IPS DF 6.9 (cell line): Measurements from ENCODE around the gene SLX4IP.

Experiments used
- DNase-seq: peaks from one replicate; pipeline ENCODE4 v3.0.0-alpha.2; 2013; ENCODE audit warnings: low read depth, low spot score
- H3K27ac ChIP-seq: one replicate; pipeline ENCODE4 v1.5.1; 2013; ENCODE audit warnings: low read length, control low read depth
- H3K27me3 ChIP-seq: 2 replicates; pipeline ENCODE4 v1.6.1; 2013; ENCODE audit warnings: mild to moderate bottlenecking, low read length; ENCODE audit not compliant: control insufficient read depth, insufficient read depth
- H3K36me3 ChIP-seq: 2 replicates; pipeline ENCODE4 v1.6.1; 2013; ENCODE audit warnings: low read length; ENCODE audit not compliant: control insufficient read depth, insufficient read depth
- H3K4me1 ChIP-seq: 2 replicates; pipeline ENCODE4 v1.6.1; 2013; ENCODE audit warnings: low read length; ENCODE audit not compliant: control insufficient read depth, insufficient read depth
- H3K4me3 ChIP-seq: 2 replicates; pipeline ENCODE4 v1.5.1; 2013; ENCODE audit warnings: mild to moderate bottlenecking, low read length
- H3K9me3 ChIP-seq: 2 replicates; pipeline ENCODE4 v1.6.1; 2013; ENCODE audit warnings: low read length, inconsistent platforms; ENCODE audit not compliant: control insufficient read depth, insufficient read depth
- WGBS: extraction: QIAGEN DNeasy Blood & Tissue Kit; methylation state at CpG from one replicate; pipeline ENCODE4 v1.1.7; 2013; ENCODE audit warnings: mixed read lengths, missing lambda C conversion rate; ENCODE audit not compliant: insufficient read length, insufficient coverage; 5-methylcytosine and 5-hydroxymethylcytosine counted together

SLX4IP gene

GRCh38 chr20:10629946-10630650 is 195.0 kb downstream of the SLX4IP start:
- Histone ChIP-seq H3K4me1 (peaks cover 1% of the 10 kb centered on the region; the same call in 1 of the 2 replicates), H3K36me3 (no peaks in the 10 kb centered on the region), H3K27me3 (no peaks in the 10 kb centered on the region), H3K4me3 (no peak overlapping the region), H3K27ac (no peak overlapping the region), H3K9me3 (no peaks in the 10 kb centered on the region)
- DNase-seq = no peak
- WGBS = no CpG with 5 or more reads among the region's 9 CpGs

DNA sequence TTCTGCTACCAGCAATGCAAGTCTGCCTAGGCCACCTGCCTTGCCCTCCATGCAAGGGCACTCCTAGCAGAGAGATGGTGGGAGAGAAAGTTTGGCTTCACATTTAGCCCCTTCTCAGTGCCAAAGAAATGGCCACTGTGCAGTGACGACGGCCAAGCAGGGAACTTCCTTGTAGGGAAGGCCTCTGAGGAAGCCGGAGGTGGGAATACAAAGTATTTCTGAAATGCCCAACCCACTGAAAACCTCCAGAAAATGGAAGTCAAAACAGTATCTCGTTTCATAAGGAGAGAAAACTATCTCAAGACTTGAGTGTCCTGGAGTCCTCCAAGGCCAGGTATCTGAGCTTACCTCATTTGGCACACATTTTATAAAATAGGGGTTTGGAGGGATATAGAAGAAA is 196.0 kb downstream of the SLX4IP start:
- Histone ChIP-seq H3K27ac (no peak overlapping the region), H3K27me3 (no peaks in the 10 kb centered on the region), H3K4me1 (peaks cover 1% of the 10 kb centered on the region; the same call in 1 of the 2 replicates), H3K9me3 (no peaks in the 10 kb centered on the region), H3K36me3 (no peaks in the 10 kb centered on the region), H3K4me3 (no peak overlapping the region)
- DNase-seq = no peak
- no CpG with 5 or more reads among the region's 4 CpGs for WGBS

- DNase-seq = no peak
- Histone ChIP-seq H3K4me3 (no peak overlapping the region), H3K9me3 (no peaks in the 10 kb centered on the region), H3K4me1 (peaks cover 6% of the 10 kb centered on the region), H3K27me3 (no peaks in the 10 kb centered on the region), H3K27ac (no peak overlapping the region), H3K36me3 (no peaks in the 10 kb centered on the region; the same call in 1 of the 2 replicates)
- WGBS = no CpG with 5 or more reads among the region's 13 CpGs
These were observed 197.8 kb downstream of the SLX4IP start for GRCh38 chr20:10632721-10633509.

DNA sequence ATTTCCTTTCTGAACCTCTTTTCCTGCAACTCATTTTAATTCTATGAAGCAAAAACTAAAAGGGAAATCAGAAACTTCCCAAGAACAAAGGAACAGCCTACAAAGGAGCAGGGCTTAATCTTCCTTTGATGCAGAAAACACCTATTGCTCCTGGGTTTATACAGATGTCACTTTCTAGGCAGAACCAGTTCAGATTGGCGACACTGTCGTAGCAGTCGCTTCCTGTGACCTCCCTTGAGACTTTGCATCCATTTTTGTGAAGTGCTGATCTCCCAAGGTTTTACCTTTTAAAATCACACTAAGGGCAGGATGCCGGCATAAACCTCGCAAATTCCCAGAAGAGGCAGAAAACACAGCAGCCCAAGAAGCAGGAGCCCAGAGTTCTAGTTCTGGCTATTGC is 198.6 kb downstream of the SLX4IP start:
- peaks cover 6% of the 10 kb centered on the region for H3K4me1 ChIP-seq
- no peak overlapping the region for H3K27ac ChIP-seq
- no peaks in the 10 kb centered on the region; the same call in 1 of the 2 replicates for H3K36me3 ChIP-seq
- WGBS = no CpG with 5 or more reads among the region's 5 CpGs
- H3K27me3 ChIP-seq = no peaks in the 10 kb centered on the region
- no peak overlapping the region for H3K4me3 ChIP-seq
- no peaks in the 10 kb centered on the region for H3K9me3 ChIP-seq
- no peak for DNase-seq

- no peak for DNase-seq
- no peaks in the 10 kb centered on the region; the same call in 1 of the 2 replicates for H3K36me3 ChIP-seq
- H3K27ac ChIP-seq = no peak overlapping the region
- H3K4me1 ChIP-seq = peaks cover 6% of the 10 kb centered on the region
- H3K9me3 ChIP-seq = no peaks in the 10 kb centered on the region
- WGBS = no CpG with 5 or more reads among the region's 5 CpGs
- H3K27me3 ChIP-seq = no peaks in the 10 kb centered on the region
- no peak overlapping the region for H3K4me3 ChIP-seq
These were observed 199.1 kb downstream of the SLX4IP start for GRCh38 chr20:10634211-10634610.

DNA sequence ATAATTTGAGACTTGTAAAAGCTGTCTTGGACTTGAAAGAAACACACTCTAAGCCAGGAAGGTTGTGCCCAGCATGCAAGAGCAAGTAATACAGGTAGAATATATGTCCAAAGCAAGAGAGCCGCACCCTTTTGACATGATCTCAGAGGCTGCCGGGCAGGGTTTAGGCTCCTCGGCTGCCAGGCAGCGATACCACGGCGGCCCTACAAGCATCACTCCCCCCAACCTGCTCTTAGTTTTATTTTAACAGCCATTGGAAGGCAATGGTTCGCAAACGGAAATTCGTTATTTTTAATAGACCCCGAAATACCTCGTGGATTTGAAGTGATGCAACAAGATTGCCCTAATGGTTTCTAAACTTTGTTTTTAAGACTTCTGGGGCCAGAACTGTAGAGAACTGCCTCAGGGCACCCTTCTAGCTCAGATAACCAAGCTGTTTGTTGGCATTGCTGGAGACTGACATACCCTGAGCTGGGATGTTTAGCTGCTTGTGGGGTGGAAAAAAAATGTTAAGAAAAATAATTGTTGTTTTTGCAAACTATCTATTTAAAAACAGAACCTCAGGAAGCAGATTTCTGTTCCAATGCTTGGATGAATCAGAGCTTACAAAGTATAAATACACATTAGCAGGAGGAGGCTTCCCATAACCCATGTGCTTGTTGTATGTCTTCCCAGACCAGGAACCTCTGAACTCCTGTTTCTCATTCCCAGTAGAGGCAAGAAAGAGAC is 199.7 kb downstream of the SLX4IP start:
- no peak overlapping the region for H3K4me3 ChIP-seq
- H3K27me3 ChIP-seq = no peaks in the 10 kb centered on the region
- H3K4me1 ChIP-seq = peaks cover 6% of the 10 kb centered on the region
- no CpG with 5 or more reads among the region's 11 CpGs for WGBS
- H3K9me3 ChIP-seq = no peaks in the 10 kb centered on the region
- no peak for DNase-seq
- peaks cover 3% of the 10 kb centered on the region for H3K36me3 ChIP-seq
- H3K27ac ChIP-seq = no peak overlapping the region

DNA sequence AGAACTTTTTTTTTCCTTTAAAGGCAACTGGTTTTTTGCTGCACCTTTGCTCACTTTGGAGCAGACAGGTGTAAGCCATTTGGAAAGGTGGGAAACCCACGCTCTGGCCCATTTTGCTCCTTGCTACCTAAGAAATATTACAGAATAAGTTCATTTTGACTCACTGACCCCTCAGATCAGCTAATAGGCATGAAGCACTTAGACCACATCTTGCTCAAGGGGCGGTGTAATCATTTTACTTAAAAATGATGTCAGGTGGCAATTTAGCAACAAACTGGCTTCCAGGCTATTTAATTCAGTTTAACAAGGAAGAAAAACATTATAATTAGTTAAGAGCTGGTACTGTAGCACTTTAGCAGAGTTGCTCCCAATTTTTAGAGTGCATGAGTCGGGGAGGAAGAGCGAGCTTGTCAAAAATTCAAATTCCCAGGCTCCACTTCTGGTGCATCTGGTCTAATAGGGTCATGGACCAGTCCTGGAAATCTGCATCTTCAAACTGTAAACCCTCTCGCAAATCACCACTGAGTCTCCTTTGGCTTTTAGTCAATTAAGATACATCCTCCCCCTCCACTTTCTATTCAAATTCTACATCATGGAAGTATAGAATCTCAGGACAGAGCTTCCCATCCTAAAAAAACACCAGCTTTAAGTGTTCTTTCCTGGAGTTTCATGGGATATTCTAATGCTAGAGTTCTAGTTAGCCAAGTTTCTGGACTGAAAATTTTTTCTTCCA is 200.5 kb downstream of the SLX4IP start:
- Histone ChIP-seq H3K4me3 (no peak overlapping the region), H3K9me3 (no peaks in the 10 kb centered on the region), H3K36me3 (peaks cover 8% of the 10 kb centered on the region), H3K4me1 (peaks cover 6% of the 10 kb centered on the region), H3K27ac (no peak overlapping the region), H3K27me3 (no peaks in the 10 kb centered on the region)
- no CpG with 5 or more reads among the region's 5 CpGs for WGBS
- DNase-seq = no peak

GRCh38 chr20:10636326-10636818 is 201.3 kb downstream of the SLX4IP start:
- H3K9me3 ChIP-seq = no peaks in the 10 kb centered on the region
- no peak overlapping the region for H3K27ac ChIP-seq
- no peaks in the 10 kb centered on the region for H3K27me3 ChIP-seq
- H3K4me3 ChIP-seq = no peak overlapping the region
- DNase-seq = no peak
- no CpG with 5 or more reads among the region's 5 CpGs for WGBS
- peaks cover 12% of the 10 kb centered on the region for H3K36me3 ChIP-seq
- H3K4me1 ChIP-seq = peaks cover 6% of the 10 kb centered on the region

- H3K4me1 ChIP-seq = peaks cover 6% of the 10 kb centered on the region
- no CpG with 5 or more reads among the region's 10 CpGs for WGBS
- no peaks in the 10 kb centered on the region for H3K27me3 ChIP-seq
- peaks cover 19% of the 10 kb centered on the region for H3K36me3 ChIP-seq
- no peak overlapping the region for H3K27ac ChIP-seq
- no peak overlapping the region for H3K4me3 ChIP-seq
- H3K9me3 ChIP-seq = no peaks in the 10 kb centered on the region
- no peak for DNase-seq
These were observed 202.0 kb downstream of the SLX4IP start for GRCh38 chr20:10637031-10637559.
